ENCODE measurements around the gene APOC4.

Gene APOC4

GRCh38 chr19:44951179-44952159, 9.4 kb downstream of the APOC4 start:
- Mint-ChIP-seq H3K27ac (peak overlapping the region; percentile 57 to 75 (median 75)), H3K4me1 (peaks cover 23% of the 10 kb centered on the region), H3K27me3 (ENCODE audit: low read depth) (no peaks in the 10 kb centered on the region), H3K4me3 (peak overlapping the region; percentile 45 to 64 (median 50)), H3K9me3 (no peaks in the 10 kb centered on the region), H3K36me3 (ENCODE audit: low read depth) (peaks cover 3% of the 10 kb centered on the region)
- peak; percentile 80 to 88 (median 82) for TF ChIP-seq CTCF (IDR thresholded peaks at IDR 0.05; ENCODE audit: unreplicated experiment in 3 of 3)

GRCh38 chr19:44954278-44954648, 12.2 kb downstream of the APOC4 start:
- Mint-ChIP-seq H3K9me3 (no peaks in the 10 kb centered on the region), H3K4me1 (peaks cover 38% of the 10 kb centered on the region), H3K27ac (peak overlapping the region; percentile 98 to 99 (median 99)), H3K36me3 (ENCODE audit: low read depth) (no peaks in the 10 kb centered on the region), H3K4me3 (peak overlapping the region; percentile 94 to 97 (median 96)), H3K27me3 (ENCODE audit: low read depth) (no peaks in the 10 kb centered on the region)
- TF ChIP-seq CTCF (IDR thresholded peaks at IDR 0.05; ENCODE audit: unreplicated experiment in 3 of 3) = no peak

GRCh38 chr19:44954649-44955504, 12.8 kb downstream of the APOC4 start, which contains the start of gene CLPTM1:
Gene CLPTM1 (plus strand): TSS chr19:44955380. CDS start chr19:44955396, 16 bp downstream.
- Mint-ChIP-seq H3K9me3 (no peaks in the 10 kb centered on the region), H3K4me3 (peak within 1 kb of the TSS; percentile 95 to 99 (median 96)), H3K4me1 (peaks cover 42% of the 10 kb centered on the region), H3K36me3 (ENCODE audit: low read depth) (no peaks in the 10 kb centered on the region), H3K27ac (peak within 1 kb of the TSS; percentile 98 to 99 (median 99)), H3K27me3 (ENCODE audit: low read depth) (no peaks in the 10 kb centered on the region)
- TF ChIP-seq CTCF (IDR thresholded peaks at IDR 0.05; ENCODE audit: unreplicated experiment in 3 of 3) = no peak

- Mint-ChIP-seq H3K9me3 (no peaks in the 10 kb centered on the region), H3K4me3 (peak overlapping the region; percentile 95 to 99 (median 96)), H3K27ac (peak overlapping the region; percentile 71 to 98 (median 71)), H3K27me3 (ENCODE audit: low read depth) (no peaks in the 10 kb centered on the region), H3K4me1 (peaks cover 51% of the 10 kb centered on the region), H3K36me3 (ENCODE audit: low read depth) (no peaks in the 10 kb centered on the region)
- TF ChIP-seq CTCF (IDR thresholded peaks at IDR 0.05; ENCODE audit: unreplicated experiment in 3 of 3) = no peak
Measured at GRCh38 chr19:44955505-44956439, 13.7 kb downstream of the APOC4 start.

- no peak for TF ChIP-seq CTCF (IDR thresholded peaks at IDR 0.05; ENCODE audit: unreplicated experiment in 3 of 3)
- Mint-ChIP-seq H3K27me3 (ENCODE audit: low read depth) (no peaks in the 10 kb centered on the region), H3K4me3 (peak overlapping the region; percentile 95 to 99 (median 96)), H3K27ac (no peak overlapping the region), H3K4me1 (peaks cover 55% of the 10 kb centered on the region), H3K36me3 (ENCODE audit: low read depth) (peaks cover 11% of the 10 kb centered on the region), H3K9me3 (no peaks in the 10 kb centered on the region)
Measured at GRCh38 chr19:44957526-44957925, 15.5 kb downstream of the APOC4 start.

All from nephron (organoid).